NCI-H2196 treated with DMSO at 0.1 percent for 48 hours (cell line): ENCODE results near the gene CECR2.

Experiments
- DNase-seq: peaks from one replicate; lab custom pipeline; 2025; ENCODE audit not compliant: unreplicated experiment; lab: John Stamatoyannopoulos, UW

CECR2 gene

GRCh38 chr22:17598318-17598717, 229.1 kb downstream of the CECR2 start:
- no peak for DNase-seq

GRCh38 chr22:17601031-17601430, 231.8 kb downstream of the CECR2 start:
- no peak for DNase-seq

- DNase-seq: no peak
Measured at GRCh38 chr22:17603668-17604067, 234.4 kb downstream of the CECR2 start.

- no peak for DNase-seq
Measured at GRCh38 chr22:17606496-17606895, 237.2 kb downstream of the CECR2 start.
